AG10803 (cell line): ENCODE data around the gene OPRPN.

Experiments
- DNase-seq: peaks from one replicate; pipeline ENCODE4 v3.0.0; 2010; ENCODE audit warnings: low read depth
- H3K4me3 ChIP-seq: 2 replicates; pipeline ENCODE4 v1.5.1; 2011; ENCODE audit warnings: mild to moderate bottlenecking, low read length, control low read depth
- TF ChIP-seq, protein P1 (sequence below): conservative IDR thresholded peaks from 2 replicates; pipeline ENCODE4 v1.5.1; 2011; ENCODE audit warnings: mild to moderate bottlenecking, low read length, control low read depth, inconsistent platforms

OPRPN gene

DNA sequence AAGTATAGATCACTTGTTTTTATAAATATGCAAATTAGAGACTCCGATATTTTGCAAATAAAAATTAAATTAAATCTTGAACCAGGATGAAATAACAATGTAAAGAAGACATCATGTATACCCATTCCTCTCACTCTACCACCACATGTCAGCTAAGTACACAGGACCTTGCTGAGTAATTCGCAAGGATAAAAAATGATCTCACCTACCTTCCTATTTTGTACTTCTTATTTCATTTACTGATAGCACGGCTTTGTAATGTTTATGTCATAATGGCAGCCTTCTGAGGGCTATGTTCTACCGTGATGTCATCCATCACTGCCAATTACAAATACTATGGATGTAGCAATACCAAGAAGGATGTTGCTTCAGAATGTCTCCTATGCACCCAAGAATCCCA is 25.8 kb upstream of the OPRPN start:
- no peak for DNase-seq
- no peak overlapping the region for H3K4me3 ChIP-seq
- TF ChIP-seq, protein P1, sequence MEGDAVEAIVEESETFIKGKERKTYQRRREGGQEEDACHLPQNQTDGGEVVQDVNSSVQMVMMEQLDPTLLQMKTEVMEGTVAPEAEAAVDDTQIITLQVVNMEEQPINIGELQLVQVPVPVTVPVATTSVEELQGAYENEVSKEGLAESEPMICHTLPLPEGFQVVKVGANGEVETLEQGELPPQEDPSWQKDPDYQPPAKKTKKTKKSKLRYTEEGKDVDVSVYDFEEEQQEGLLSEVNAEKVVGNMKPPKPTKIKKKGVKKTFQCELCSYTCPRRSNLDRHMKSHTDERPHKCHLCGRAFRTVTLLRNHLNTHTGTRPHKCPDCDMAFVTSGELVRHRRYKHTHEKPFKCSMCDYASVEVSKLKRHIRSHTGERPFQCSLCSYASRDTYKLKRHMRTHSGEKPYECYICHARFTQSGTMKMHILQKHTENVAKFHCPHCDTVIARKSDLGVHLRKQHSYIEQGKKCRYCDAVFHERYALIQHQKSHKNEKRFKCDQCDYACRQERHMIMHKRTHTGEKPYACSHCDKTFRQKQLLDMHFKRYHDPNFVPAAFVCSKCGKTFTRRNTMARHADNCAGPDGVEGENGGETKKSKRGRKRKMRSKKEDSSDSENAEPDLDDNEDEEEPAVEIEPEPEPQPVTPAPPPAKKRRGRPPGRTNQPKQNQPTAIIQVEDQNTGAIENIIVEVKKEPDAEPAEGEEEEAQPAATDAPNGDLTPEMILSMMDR, result no peak

DNA sequence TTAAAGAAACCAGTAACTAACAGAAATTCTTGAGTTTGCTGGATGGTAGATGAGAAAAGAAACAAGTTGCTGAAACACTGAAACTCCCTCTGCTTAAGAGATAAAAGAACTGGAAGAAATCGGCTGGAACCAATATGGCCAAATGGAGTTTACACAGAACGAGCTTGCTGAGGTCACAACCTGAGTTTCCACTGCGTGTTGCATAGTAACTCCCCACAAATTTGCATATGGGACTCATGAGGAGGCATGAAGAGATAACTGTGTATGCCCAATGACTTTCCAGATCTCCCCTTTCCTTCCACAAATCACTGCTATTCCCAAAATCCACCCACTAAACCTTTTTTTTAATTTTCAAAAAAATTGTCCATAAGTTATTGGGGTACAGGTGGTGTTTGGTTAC is 25.0 kb upstream of the OPRPN start:
- no peak overlapping the region for H3K4me3 ChIP-seq
- TF ChIP-seq, protein P1, result no peak
- DNase-seq, result no peak

DNA sequence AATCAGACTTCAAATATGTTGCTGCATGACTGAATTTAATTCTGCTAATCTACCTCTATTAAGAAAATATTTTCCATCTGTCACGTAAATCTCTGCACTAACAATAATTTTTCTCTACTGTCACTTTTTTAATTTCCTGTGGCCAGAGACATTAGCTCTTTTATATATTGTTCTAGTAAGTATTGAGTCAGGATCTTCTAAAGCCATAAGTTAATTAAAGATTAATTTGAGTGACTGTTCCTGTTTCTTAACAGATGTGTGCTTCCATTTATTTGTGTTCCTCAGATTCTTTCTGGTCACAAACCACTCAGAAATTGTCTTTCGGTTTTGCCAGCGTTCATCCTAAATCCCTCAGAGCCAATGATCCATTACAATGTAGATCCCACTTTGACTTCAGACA is 17.2 kb upstream of the OPRPN start:
- TF ChIP-seq, protein P1, result no peak
- no peak for DNase-seq
- no peak overlapping the region for H3K4me3 ChIP-seq

DNA sequence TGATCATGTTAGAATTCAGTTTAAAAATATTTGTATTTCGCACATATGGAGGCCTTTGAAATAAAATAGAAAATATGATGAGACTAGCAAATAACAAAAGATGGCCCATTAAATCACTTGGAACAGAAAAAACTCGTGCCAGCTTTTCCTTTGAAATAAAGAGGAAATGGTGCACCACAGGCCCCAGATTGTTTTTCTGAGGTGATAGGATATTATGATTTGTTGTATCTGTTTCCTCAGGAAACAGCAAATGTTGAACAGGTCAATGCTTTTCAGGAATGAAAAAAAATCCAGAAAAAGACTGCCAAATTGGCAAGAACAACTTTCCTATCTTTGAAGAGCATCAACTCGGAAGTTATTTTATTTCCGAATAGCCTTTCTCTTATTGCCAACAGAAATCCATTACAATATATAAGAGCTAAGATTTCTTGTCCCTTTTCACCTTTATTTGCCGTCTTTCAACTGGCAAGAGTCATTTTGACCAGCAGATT is 15.0 kb upstream of the OPRPN start, which contains the start of gene SMR3B:
TSS of gene SMR3B (plus strand) at position 441 of the 491 bp plus-strand sequence. CDS start 1,380 bp downstream, outside the sequence.
- no peak within 1 kb of the TSS for H3K4me3 ChIP-seq
- TF ChIP-seq, protein P1, result no peak
- DNase-seq, result no peak

DNA sequence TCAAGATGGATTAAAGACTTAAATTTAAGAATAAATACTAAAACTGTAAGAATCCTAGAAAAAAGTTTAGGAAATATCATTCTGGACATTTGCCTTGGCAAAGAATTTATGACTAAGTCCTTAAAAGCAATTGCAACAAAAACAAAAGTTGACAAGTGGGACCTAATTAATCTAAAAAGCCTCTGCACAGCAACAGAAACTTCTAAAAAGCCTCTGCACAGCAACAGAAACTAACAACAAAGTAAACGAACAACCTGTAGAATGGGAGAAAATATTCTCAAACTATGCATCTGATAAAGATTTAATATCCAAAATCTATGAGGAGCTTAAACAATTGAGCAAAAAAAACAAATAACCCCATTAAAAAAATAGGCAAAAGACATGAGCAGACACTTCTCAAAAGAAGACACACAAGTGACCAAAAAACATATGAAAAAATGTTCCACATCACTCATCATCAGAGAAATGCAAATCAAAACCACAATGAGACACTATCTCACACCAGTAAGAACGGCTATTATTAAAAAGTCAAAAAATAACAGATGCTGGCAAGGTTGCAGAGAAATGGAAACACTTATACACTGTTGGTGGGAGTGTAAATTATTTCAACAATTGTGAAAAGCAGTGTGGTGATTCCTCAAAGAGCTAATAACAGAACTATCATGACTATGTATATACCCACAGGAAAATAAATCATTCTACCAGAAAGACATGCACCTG is 5.5 kb upstream of the OPRPN start:
- H3K4me3 ChIP-seq, result no peak overlapping the region
- TF ChIP-seq, protein P1, result no peak
- no peak for DNase-seq

DNA sequence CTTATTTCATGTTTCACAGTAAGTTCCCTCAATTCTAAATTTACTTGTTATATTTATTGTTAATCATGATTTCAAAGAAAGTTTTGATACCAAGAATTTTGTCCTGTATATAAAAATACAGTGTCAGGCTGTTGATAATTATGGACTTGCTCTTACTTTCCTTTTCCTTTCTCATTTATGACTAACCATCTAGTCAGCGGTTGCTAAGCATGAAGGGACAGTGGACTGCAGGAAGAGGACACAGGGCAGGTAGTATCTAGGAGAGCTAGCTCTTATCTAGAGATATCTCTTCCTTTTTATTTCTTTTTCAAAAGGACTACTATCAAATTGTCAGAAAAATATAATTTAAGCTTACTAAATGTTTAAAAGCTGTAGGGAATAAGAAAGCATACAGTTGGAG is 1.6 kb downstream of the OPRPN start:
- no peak overlapping the region for H3K4me3 ChIP-seq
- no peak for DNase-seq
- TF ChIP-seq, protein P1, result no peak

DNA sequence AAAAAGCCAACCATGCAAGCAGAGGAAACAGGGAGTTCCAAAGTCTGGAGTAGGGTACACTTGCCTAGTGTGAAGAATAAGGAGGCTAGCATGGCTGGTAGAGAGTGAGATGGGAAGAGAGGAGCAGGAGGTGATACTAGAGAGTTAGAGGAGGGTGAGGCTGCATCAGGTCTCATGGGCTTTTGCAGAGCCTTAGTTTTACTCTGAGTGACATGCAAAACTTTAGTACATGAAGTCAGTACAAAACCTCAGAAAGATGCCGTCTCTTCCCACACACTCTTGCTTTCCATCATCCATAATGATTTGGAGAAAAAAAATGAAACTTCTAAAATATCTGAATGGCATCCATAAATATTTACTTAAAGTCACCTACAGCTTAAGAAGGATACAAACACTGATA is 5.0 kb downstream of the OPRPN start:
- no peak for DNase-seq
- TF ChIP-seq, protein P1, result no peak
- H3K4me3 ChIP-seq, result no peak overlapping the region
